HG03378 (cell line): Measurements from ENCODE around the gene MRPL18.
"Not testable (repeated sequence)": the region's sequence is repeated elsewhere in the genome, so short reads cannot be mapped to it uniquely, and the experiment has no call there.

Experiments
- ATAC-seq: cut with Tn5 transposase; IDR thresholded peaks from one replicate; pipeline ENCODE4 v1.9.1; 2021; ENCODE audit warnings: mild to moderate bottlenecking, moderate library complexity; ENCODE audit not compliant: unreplicated experiment

MRPL18 gene

GRCh38 chr6:159815410-159815809, 25.1 kb downstream of the MRPL18 start:
- no peak for ATAC-seq

DNA sequence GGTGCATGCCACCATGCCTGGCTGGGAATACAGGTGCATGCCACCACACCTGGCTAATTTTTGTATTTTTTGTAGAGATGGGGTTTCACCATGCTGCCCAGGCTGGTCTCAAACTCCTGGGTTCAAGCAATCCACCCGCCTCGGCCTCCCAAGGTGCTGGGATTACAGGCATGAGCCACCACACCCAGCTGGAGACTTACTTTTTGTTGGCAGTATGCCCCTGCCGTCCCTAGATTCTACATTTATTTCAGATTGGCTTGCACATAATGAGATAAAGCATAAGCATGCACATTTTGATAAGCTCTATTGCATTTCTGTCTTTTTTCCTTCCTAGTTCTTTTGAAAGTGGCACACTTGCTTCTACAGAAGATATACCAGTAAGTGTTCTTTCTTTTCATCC, 26.5 kb downstream of the MRPL18 start:
- ATAC-seq, result not testable (repeated sequence)

DNA sequence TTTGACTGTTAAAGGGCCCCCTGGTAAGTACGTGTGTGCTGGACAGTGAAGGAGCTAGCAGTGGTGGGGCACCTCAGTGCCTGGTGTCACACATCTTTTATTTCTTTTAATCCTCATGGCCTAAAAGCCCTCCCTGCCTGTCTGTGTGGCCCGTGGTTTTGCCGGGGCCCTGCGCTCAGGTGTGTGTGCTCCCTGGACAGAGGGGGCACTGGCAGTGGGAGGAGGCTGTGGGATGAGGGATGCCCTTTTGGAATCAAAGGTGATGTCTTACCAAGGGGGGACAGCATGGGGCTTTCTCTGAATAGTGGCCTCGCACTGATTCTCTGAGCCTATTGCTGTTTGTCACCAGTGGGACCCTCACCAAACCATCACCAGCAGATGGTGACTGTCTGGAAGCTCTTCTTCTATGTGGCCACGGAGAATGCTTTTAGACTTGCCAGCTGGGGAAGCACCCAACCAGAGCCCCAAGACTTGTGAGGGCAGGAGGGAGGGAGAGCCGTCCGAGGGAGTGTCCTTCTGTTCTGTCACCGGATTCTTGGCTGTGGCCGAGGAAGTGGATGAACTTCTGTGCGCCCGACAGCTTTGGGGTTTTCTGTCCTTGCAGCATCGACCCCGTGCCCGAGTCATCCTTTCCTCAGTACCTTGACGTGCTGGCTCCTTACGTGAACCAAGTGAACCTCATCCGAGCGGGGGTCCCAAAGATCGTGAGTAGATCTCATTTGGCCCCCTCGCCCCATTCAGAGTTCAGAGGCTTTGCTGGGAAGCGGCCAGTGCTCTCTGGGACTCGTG, 27.9 kb downstream of the MRPL18 start:
- ATAC-seq, result no peak

DNA sequence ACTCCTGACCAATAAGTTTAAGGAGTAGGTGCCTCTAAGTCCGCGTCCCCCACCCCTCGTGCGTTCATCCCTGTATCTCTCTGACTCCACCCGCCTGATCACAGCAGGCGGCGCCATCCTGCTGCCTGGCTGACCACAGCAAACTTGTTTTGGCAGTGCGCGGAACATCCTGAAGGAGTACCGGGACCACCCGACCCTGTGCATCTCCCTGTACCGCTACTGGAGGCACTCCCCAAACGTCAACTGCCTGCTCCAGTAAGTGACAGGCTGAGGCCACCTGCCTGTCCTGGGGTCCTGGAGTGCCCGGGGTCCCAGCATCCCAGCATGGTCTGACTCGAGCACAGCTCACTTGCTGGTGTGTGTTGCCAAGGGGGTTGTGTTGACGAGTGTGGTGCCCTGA, 28.8 kb downstream of the MRPL18 start:
- ATAC-seq, result no peak

- no peak for ATAC-seq
Observed at GRCh38 chr6:159819932-159820640, 29.8 kb downstream of the MRPL18 start.

GRCh38 chr6:159821122-159821521, 30.9 kb downstream of the MRPL18 start:
- no peak for ATAC-seq

DNA sequence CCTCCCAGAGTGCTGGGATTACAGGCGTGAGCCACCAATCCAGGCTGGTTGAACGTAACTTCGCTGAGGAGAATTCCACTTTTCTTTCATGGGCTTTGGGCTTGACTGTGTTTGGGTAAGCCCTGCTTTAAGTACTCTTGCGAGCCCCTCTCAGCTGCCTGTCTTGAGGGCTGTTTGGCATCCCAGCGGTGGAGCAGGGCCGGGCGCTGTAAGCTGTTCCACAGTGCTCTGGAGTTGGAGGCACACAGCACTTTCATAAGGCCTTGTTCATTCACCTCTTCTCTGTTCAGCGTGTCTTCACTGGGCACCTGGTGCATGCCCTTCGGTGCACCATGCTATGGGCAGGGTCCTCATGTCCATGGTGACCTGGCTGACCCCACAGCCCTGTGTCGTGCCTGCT, 31.5 kb downstream of the MRPL18 start:
- no peak for ATAC-seq

DNA sequence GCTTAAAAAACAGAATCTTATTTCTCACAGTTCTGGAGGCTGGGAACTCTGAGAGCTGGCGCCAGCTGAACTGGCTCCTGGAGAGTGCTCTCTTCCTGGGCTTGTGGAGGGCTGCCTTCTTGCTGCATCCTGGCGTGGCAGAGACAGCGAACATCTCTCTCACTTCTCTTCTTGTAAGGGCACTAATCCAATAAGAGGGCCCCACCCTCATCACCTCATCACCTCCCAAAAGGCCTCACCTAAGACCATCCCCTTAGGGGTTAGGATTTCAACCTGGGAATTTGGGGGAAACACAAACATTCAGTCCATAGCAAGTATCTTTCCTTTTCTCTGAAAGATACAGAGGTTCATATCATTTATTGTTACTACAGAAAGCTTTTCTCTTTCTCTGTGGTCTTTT, 33.7 kb downstream of the MRPL18 start:
- ATAC-seq, result no peak

- not testable (repeated sequence) for ATAC-seq
Observed at GRCh38 chr6:159824690-159825089, 34.4 kb downstream of the MRPL18 start.

DNA sequence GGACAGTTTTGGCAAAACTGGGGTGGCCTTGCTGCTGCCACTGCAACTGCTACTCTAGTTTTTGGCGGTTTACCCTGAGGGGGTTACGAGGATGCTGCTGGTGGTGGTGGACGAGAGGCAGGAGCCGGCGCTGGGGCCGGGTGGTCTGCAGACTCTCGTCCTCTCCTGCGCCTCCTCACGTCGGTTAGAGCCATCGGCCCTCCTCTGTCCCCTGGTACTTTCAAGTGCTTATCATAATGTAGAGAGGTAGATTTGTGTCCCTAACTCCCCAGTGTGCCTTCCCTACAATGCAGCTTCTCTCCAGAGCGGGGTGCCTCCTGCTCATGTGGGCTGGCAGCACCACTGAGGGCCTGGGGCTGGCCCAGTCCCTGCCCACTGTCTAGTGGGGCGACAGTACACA, 35.7 kb downstream of the MRPL18 start:
- ATAC-seq, result no peak

DNA sequence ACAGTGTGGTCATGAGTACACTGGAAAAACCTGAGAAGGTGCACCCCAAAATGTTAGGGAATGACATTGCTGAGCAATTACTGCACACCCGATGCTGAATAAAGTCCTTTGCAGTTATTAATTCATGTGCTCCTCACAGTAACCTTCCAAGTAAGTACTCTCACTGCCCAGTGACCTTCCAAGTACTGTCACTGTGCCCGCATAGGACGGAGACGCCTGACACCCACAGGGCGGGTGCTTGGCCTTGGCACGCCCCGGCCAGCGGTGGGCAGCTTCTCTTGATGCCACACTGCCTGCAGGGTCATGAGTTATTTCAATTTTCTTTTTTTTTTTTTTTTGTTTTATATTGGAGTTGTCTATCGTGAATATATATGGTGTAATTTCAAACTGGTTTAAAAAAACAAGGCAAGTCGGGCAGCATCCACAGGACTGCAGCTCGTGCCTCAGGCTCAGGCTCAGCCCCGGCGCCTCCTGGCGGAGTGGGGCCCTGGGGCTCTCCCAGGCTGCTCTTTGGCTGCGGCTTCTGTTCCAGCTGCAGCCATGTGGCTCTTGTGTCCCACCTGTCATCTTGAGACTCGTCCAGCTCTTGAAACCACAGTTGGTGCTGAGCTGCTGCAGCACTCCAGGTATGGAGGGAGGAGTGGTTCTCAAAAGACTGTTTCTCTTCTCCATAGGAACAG, 36.8 kb downstream of the MRPL18 start:
- ATAC-seq, result no peak

DNA sequence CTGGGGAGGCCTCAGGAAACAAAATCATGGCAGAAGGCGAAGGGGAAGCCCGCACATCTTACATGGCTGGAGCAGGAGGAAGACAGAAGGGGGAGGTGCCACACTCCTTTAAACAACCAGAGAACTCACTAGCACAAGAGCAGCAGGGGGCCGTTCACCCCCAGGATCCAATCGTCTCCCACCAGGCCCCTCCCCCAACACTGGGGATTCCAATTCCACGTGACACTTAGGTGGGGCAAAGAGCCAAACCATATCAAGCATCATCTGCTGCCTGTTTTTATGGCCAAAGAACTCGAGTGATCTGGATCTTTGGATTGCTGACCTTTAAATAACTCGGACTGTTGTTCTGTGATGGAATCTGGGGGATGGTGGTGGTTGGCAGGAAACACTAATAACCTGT, 37.8 kb downstream of the MRPL18 start:
- ATAC-seq, result no peak

DNA sequence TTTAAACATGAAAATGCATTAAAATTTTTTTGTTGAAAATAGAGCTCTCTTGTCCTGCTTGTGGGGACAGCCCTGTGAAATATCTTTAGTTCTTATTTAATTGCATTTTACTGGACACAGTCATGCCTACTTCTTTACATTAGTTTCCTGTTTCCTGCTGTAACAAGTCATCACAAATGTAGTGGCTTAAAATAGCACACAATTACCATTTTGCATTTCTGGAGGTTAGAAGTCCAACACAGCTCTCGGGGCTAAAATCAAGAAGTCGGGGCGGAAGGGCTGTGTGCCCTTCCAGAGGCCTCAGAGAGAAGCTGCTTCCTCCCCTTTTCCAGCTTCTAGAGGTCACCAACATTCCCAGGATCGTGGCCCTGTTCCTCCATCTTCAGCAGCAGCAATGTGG, 39.3 kb downstream of the MRPL18 start:
- ATAC-seq, result peak; percentile 82

- ATAC-seq, result no peak
Observed at GRCh38 chr6:159830501-159831372, 40.5 kb downstream of the MRPL18 start.

GRCh38 chr6:159831373-159831679, 41.1 kb downstream of the MRPL18 start:
- no peak for ATAC-seq

DNA sequence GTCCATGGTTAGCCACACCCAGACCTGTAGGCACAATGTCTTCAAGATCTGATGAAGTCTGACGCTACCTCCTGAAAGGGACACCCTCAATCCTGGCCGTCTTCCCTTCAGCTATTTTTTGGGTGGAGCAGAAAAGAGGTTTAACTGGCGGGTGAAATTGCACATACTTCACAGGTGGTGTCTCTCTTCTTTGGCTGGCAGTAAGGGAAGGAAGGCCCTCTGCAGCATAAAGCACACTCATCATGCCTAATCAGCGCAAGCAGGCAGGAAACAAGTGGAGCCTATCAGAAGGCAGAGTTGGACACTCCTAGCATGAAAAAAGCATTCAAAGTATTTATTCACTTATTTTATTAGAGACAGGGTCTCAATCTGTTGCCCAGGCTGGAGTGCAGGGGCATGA, 42.7 kb downstream of the MRPL18 start:
- ATAC-seq, result no peak

GRCh38 chr6:159833556-159833955, 43.3 kb downstream of the MRPL18 start:
- ATAC-seq, result no peak

DNA sequence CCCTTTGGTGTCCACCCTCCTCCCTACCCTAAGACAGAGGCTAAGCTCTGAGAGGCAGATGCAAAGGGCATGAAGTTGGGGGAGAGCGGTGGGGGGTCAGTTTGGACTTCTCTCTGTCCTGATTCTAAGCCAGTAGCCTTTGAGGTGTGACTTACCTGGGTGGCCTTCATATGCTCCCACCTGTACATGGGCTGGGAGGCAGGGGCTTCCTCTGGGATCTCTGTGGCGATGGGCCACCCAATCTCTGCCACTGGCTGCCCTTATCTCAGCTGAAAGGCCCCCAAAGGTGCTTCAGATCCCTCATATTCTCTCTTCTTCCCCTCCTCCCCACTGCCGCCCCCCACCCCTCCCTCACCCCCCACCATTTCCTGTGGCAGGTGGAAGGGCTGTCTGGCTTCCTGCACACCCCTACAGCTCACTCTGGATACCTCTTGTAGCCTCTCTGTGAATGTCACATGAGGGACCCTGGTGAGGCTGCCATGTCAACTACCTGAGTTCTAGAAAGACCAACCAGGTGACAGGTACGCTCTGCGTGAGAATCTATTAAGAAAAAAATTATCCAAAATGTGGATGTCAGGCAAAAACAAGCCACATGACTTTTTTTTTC, 43.8 kb downstream of the MRPL18 start:
- ATAC-seq, result no peak

GRCh38 chr6:159836718-159837490, 46.6 kb downstream of the MRPL18 start:
- no peak for ATAC-seq

DNA sequence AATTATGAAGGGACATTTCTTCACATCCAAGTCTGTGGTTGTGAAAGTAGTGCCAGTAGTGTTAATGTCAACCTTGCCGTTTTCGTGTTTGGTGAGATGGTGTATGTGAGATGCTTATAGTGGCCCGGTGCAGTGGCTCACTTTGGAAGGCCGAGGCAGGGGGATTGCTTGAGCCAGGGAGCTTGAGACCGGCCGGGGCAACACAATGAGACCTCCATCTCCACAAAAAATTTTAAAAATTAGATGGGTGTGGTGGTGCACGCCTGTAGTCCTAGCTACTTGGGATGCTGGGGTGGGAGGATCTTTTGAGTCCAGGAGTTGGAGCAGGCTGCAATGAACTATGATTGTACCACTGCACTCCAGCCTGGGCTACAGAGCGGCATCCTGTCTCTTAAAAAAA, 47.2 kb downstream of the MRPL18 start:
- ATAC-seq, result no peak
